HFFc6 (cell line): Measurements from ENCODE around the gene SBF2. TPM values are rescaled to one million over a fixed set of nuclear protein-coding genes. Genes with fewer than 3 reads are reported as not detected.

Source experiments
- DNase-seq: peaks from one replicate; pipeline ENCODE4 v3.0.0-alpha.2; 2018
- H3K27ac Mint-ChIP-seq: 2 replicates; pipeline ENCODE4 v1.8.0; 2020; ENCODE audit warnings: mild to moderate bottlenecking, mixed read lengths
- H3K27me3 Mint-ChIP-seq: 2 replicates; pipeline ENCODE4 v1.8.0; 2021; ENCODE audit warnings: mild to moderate bottlenecking, moderate library complexity, mixed read lengths; ENCODE audit not compliant: insufficient read depth
- H3K36me3 Mint-ChIP-seq: 2 replicates; pipeline ENCODE4 v1.8.0; 2021; ENCODE audit warnings: low read depth, mixed read lengths
- H3K4me1 Mint-ChIP-seq: 2 replicates; pipeline ENCODE4 v1.8.0; 2020; ENCODE audit warnings: low read depth, mixed read lengths
- H3K4me3 Mint-ChIP-seq: 2 replicates; pipeline ENCODE4 v1.8.0; 2020; ENCODE audit warnings: mild to moderate bottlenecking, moderate library complexity, mixed read lengths
- H3K9me3 Mint-ChIP-seq: 2 replicates; pipeline ENCODE4 v1.8.0; 2020; ENCODE audit warnings: mild to moderate bottlenecking, mixed read lengths
- total RNA-seq, 6 experiments: library from RNA; stranded (reverse); fragmentation: NEBNext Ultra II Directional; extraction: Animal tissue kit (Norgen Biotek cat#: 25700); gene quantifications; 2 replicates in 1 of 6; 3 replicates in 5 of 6; pipeline ENCODE4 v1.2.3, GENCODE V29; 2021
- TF ChIP-seq, protein P1 (sequence below): fragments of 200-600 bp; sonication (generic); IDR thresholded peaks from 2 replicates; pipeline ENCODE4 v1.5.0; 2021; ENCODE audit warnings: antibody characterized with exemption, mild to moderate bottlenecking

The SBF2 gene
- total RNA-seq, 6 experiments from 2014 or later, result 25.2 to 36.0 (median 30.7) TPM

DNA sequence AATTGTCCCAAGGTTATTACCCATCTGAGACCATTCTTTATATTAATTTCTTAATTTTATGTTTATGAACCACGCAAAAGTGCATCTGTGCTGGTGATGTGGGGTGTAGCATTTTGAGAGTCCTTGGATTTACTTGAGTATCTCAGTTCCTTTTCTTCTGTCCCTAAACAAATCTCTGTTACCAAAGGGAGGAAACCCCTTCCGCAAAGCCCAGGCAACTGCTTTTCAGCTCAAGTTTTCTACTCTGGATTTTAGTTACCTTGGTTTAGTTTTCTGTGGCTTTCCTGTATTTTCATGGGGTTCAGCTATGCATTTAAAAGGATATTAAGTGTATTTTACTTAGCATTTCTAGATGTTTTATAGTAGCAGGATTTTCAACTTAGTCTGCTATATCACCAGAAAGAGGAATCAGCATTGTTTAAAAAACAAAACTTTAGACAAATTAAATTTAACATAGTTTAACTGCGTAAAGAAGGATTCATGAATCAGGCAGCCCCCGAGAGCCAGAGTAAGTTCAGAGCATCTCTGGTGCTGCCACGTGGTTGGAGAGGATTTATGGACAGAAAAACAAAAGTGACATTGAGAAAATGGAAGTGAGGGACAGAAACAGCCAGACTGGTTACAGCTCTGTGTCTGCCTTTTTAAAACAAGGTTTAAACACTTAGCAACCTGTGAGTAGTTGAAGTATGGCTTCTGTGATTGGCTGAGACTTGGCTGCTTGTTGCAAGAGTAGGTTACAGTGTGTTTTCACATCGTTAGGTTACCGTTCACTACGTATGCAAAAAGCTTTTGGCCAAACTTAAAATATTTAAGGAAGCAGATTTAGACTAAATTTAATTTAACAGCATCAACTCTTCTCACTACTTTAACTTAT is 20.4 kb upstream of the SBF2 start:
- H3K36me3 Mint-ChIP-seq, result no peaks in the 10 kb centered on the region
- DNase-seq, result no peak
- no peak overlapping the region for H3K4me3 Mint-ChIP-seq
- TF ChIP-seq, protein P1, sequence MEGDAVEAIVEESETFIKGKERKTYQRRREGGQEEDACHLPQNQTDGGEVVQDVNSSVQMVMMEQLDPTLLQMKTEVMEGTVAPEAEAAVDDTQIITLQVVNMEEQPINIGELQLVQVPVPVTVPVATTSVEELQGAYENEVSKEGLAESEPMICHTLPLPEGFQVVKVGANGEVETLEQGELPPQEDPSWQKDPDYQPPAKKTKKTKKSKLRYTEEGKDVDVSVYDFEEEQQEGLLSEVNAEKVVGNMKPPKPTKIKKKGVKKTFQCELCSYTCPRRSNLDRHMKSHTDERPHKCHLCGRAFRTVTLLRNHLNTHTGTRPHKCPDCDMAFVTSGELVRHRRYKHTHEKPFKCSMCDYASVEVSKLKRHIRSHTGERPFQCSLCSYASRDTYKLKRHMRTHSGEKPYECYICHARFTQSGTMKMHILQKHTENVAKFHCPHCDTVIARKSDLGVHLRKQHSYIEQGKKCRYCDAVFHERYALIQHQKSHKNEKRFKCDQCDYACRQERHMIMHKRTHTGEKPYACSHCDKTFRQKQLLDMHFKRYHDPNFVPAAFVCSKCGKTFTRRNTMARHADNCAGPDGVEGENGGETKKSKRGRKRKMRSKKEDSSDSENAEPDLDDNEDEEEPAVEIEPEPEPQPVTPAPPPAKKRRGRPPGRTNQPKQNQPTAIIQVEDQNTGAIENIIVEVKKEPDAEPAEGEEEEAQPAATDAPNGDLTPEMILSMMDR, result no peak
- no peaks in the 10 kb centered on the region for H3K9me3 Mint-ChIP-seq
- H3K27me3 Mint-ChIP-seq, result peaks cover 5% of the 10 kb centered on the region
- H3K4me1 Mint-ChIP-seq, result peaks cover 32% of the 10 kb centered on the region
- no peak overlapping the region for H3K27ac Mint-ChIP-seq

DNA sequence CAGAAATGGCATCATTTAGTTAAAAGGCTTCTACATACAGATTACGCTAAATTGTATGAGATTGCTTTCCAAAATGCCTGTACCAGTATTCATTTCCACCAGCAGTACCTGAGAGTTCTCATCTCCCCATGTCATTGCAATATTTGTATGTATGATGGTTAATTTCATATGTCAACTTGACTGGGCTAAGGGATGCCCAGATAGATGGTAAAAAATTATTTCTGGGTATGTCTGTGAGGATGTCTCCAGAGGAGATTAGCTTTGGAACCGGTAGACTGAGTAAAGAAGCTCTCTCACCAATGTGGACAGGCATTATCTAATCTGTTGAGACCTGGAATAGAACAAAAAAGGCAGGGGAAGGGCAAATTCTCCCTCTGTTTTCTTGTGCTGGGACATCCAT is 17.8 kb upstream of the SBF2 start:
- H3K4me1 Mint-ChIP-seq, result peaks cover 36% of the 10 kb centered on the region
- peaks cover 8% of the 10 kb centered on the region for H3K9me3 Mint-ChIP-seq
- no peak for DNase-seq
- H3K27ac Mint-ChIP-seq, result no peak overlapping the region
- no peak overlapping the region for H3K4me3 Mint-ChIP-seq
- TF ChIP-seq, protein P1, result no peak
- H3K36me3 Mint-ChIP-seq, result peaks cover 16% of the 10 kb centered on the region
- peaks cover 31% of the 10 kb centered on the region for H3K27me3 Mint-ChIP-seq

DNA sequence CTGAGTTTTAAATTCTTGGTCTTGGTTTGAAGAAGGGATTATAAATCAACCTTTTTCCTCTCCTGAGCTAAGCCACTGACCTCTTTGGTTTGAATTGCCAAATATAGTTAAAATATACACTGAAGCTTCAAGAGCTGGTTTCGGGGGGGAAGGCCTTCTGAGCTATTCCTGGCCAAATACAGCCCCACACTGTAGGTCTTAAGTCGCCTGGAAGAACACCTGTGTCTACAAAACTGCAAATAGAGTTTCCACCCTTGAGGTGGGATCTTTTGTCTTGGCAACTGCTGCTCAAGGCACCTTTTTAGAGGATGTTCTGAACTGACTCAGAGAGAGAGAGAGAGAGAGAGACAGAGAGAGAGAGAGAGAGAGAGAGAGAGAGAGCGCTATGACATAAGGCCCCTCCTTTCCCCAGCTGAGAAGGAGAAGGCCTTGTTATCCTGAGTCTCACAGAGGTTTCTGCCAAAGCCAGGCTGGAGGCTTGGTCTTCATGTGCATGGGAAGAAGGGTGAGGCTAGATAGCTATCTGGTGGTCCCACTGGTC is 16.4 kb upstream of the SBF2 start:
- H3K27ac Mint-ChIP-seq, result peak overlapping the region; percentile 43; the same call in 1 of the 2 replicates
- no peak overlapping the region for H3K4me3 Mint-ChIP-seq
- H3K27me3 Mint-ChIP-seq, result peaks cover 44% of the 10 kb centered on the region
- H3K36me3 Mint-ChIP-seq, result peaks cover 30% of the 10 kb centered on the region
- peaks cover 19% of the 10 kb centered on the region for H3K9me3 Mint-ChIP-seq
- no peak for DNase-seq
- peaks cover 31% of the 10 kb centered on the region for H3K4me1 Mint-ChIP-seq
- TF ChIP-seq, protein P1, result no peak

DNA sequence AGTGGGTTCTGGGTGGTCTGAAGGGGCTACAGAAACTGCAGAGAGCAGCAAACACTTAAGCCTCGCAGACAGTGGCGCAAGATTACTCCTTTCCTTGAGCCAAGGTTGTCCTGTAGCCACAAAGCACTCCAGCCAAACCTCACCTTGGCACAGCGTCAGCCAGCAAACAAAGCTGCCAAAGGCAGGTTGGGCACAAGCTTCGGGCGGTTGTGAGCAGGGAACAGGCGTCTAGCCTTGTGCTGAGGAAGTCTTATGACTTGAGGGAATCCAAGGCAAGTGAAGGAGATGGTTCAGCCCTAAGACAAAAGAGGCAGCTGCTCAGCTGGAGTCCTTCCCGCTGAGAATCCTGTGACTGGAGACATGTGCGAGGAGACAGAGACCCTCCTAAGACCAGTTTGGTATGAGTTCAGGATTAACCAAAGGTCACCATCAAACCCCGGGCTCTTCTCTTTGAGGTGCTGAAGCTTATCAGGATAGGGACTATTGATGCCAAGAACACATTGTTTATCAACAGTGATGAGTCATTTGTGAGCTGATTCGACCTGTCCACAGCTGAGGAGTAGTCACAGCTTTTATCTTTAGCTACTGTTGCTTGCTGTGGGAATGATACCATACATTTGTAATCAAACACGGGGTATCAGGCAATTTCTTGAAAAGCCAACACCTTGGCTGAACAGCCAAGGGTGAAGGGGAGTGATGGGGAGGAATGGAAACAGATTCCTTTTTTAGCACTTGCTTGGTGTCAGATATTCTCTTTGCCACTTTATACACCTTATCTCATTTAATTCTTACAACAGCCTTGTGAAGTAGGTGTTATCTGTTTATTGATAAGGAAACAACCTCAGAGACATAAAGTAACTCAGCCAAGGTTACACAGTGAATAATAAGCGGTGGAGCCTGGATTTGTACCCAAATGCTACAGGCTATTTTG is 15.4 kb upstream of the SBF2 start:
- Mint-ChIP-seq H3K4me3 (peak overlapping the region; percentile 98), H3K27ac (peak overlapping the region; percentile 99), H3K4me1 (peaks cover 31% of the 10 kb centered on the region), H3K9me3 (peaks cover 19% of the 10 kb centered on the region), H3K36me3 (peaks cover 36% of the 10 kb centered on the region), H3K27me3 (peaks cover 49% of the 10 kb centered on the region)
- TF ChIP-seq, protein P1, result no peak
- peak; percentile 75 for DNase-seq

DNA sequence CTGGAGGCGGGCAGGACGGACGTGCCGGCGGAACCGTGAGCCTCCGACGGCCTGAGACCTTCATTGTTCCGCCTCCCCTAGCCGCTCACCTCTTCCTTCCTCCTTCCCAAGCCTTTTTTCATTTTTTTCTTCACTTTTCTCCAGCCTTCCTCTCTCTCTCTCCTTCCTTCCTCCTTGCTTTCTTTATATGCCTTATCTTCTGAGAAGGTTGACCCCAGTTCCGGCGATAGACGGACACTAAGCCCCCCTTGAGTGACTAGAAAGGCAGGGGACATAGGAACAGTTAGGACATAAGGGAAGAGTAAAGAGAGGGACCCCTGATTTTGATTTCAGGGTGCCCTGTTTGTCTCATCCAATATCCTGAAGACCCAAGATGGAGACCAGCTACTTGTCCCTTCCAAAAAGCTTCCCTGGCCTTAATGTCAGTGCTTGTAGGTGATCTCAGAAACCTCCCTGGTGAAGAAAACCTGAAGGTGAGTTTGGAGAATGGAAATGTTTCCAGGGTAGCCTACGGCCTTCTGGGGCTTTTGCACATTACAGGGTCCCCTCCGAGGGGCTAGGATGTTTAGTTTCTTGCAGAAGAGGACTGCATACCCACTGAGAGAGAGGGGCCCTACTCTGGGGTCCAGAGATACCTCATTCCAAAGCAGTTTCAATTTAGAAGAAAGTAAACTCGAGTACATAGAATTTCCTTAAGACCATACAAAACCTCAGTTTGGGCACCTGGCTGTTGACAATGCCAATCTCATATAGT is 14.4 kb upstream of the SBF2 start:
- peak overlapping the region; percentile 98 for H3K4me3 Mint-ChIP-seq
- DNase-seq, result no peak
- peaks cover 31% of the 10 kb centered on the region for H3K4me1 Mint-ChIP-seq
- H3K9me3 Mint-ChIP-seq, result peaks cover 19% of the 10 kb centered on the region
- peak overlapping the region; percentile 99 for H3K27ac Mint-ChIP-seq
- H3K27me3 Mint-ChIP-seq, result peaks cover 49% of the 10 kb centered on the region
- TF ChIP-seq, protein P1, result no peak; the same call in 1 of the 2 replicates
- H3K36me3 Mint-ChIP-seq, result peaks cover 36% of the 10 kb centered on the region
